Measurements from ENCODE around the gene C6orf52. TPM values are rescaled to one million over a fixed set of nuclear protein-coding genes. Genes with fewer than 3 reads are reported as not detected.

Gene C6orf52
- total and polyA plus RNA-seq, 2 of the 13 experiments (the other 11 are each of a cell fraction or from before 2014, with no cell fraction given): 0.50 to 0.53 TPM

DNA sequence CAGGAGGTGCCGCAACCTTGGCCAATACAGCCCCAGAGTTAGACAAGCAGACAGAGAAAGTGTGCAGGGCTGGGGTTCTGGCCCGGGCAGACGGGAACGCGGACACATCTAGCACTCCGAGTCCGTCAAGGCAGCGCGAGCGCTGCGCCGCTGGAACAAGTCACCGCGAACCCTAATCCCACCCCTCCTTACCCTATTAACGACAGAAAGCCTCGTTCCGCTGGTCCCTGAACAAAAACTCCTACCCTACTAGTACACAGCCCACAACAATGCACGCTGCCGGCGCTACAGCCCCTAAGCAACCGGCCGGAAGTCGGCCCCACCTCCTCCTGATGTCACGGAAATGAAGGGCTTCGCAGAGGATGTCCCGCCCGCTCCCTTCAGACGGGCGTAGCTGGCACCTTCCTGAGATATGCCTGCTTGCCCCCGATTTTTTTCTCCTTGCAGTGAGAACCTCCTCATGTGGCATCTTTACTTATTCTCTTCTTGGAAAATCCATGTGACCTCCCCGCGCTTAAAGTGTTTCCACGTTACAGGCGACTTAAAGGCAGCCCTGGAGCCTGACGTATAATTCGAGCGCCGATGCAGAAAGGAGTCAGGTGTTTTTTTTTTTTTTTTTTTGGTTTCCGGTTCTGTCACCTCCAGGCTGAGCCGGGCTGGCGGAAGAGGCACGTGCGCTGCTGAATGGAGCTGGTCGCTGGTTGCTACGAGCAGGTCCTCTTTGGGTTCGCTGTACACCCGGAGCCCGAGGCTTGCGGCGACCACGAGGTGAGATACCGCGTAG lies at the start of gene C6orf52, which contains the start of gene PAK1IP1 (continued):
- TF ChIP-seq, protein P1, sequence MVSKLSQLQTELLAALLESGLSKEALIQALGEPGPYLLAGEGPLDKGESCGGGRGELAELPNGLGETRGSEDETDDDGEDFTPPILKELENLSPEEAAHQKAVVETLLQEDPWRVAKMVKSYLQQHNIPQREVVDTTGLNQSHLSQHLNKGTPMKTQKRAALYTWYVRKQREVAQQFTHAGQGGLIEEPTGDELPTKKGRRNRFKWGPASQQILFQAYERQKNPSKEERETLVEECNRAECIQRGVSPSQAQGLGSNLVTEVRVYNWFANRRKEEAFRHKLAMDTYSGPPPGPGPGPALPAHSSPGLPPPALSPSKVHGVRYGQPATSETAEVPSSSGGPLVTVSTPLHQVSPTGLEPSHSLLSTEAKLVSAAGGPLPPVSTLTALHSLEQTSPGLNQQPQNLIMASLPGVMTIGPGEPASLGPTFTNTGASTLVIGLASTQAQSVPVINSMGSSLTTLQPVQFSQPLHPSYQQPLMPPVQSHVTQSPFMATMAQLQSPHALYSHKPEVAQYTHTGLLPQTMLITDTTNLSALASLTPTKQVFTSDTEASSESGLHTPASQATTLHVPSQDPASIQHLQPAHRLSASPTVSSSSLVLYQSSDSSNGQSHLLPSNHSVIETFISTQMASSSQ (IDR thresholded peaks at IDR 0.05; ENCODE audit: low read depth): no peak
- TF ChIP-seq, protein P1 (CRISPR knock-in tag; IDR thresholded peaks at IDR 0.05; ENCODE audit: borderline replicate concordance): peak; percentile 49; the same call in 1 of the 2 replicates
- TF ChIP-seq RCOR2 (CRISPR knock-in tag; IDR thresholded peaks at IDR 0.05): no peak
- TF ChIP-seq FOSL2 (CRISPR knock-in tag; IDR thresholded peaks at IDR 0.05): peak; percentile 48
- TF ChIP-seq ZNF124 (CRISPR knock-in tag; IDR thresholded peaks at IDR 0.05): no peak
- TF ChIP-seq, protein P2, sequence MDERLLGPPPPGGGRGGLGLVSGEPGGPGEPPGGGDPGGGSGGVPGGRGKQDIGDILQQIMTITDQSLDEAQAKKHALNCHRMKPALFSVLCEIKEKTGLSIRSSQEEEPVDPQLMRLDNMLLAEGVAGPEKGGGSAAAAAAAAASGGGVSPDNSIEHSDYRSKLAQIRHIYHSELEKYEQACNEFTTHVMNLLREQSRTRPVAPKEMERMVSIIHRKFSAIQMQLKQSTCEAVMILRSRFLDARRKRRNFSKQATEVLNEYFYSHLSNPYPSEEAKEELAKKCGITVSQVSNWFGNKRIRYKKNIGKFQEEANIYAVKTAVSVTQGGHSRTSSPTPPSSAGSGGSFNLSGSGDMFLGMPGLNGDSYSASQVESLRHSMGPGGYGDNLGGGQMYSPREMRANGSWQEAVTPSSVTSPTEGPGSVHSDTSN (CRISPR knock-in tag; IDR thresholded peaks at IDR 0.05): peak; percentile 74
- TF ChIP-seq DNMT1 (CRISPR knock-in tag; IDR thresholded peaks at IDR 0.05): no peak
- peak; percentile 32; the same call in 1 of the 2 replicates for TF ChIP-seq ZNF546 (CRISPR knock-in tag; conservative IDR thresholded peaks at IDR 0.05)
- TF ChIP-seq CEBPB (IDR thresholded peaks at IDR 0.05; ENCODE audit: borderline replicate concordance, low read depth, low read length): no peak
- TF ChIP-seq, protein P3, sequence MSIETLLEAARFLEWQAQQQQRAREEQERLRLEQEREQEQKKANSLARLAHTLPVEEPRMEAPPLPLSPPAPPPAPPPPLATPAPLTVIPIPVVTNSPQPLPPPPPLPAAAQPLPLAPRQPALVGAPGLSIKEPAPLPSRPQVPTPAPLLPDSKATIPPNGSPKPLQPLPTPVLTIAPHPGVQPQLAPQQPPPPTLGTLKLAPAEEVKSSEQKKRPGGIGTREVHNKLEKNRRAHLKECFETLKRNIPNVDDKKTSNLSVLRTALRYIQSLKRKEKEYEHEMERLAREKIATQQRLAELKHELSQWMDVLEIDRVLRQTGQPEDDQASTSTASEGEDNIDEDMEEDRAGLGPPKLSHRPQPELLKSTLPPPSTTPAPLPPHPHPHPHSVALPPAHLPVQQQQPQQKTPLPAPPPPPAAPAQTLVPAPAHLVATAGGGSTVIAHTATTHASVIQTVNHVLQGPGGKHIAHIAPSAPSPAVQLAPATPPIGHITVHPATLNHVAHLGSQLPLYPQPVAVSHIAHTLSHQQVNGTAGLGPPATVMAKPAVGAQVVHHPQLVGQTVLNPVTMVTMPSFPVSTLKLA (IDR thresholded peaks at IDR 0.05): peak; percentile 91
- TF ChIP-seq ZFAT (CRISPR knock-in tag; conservative IDR thresholded peaks at IDR 0.05): no peak
- 0 out of 2 replicates have a peak, but pooled peaks have one; percentile 56 for TF ChIP-seq ZNF431 (CRISPR knock-in tag; IDR thresholded peaks at IDR 0.05; ENCODE audit: borderline replicate concordance, low read depth)
- TF ChIP-seq RFX3 (CRISPR knock-in tag; IDR thresholded peaks at IDR 0.05): no peak
- peak; percentile 98 for TF ChIP-seq MYC (CRISPR knock-in tag; IDR thresholded peaks at IDR 0.05; ENCODE audit: borderline replicate concordance)
- TF ChIP-seq ZSCAN25 (CRISPR knock-in tag; IDR thresholded peaks at IDR 0.05): no peak
- TF ChIP-seq, protein P4, sequence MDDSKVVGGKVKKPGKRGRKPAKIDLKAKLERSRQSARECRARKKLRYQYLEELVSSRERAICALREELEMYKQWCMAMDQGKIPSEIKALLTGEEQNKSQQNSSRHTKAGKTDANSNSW (CRISPR knock-in tag; IDR thresholded peaks at IDR 0.05; ENCODE audit: borderline replicate concordance): no peak; the same call in 1 of the 2 replicates
- 0 out of 2 replicates have a peak, but pooled peaks have one; percentile 11 for TF ChIP-seq CBX5 (CRISPR knock-in tag; IDR thresholded peaks at IDR 0.05; ENCODE audit: borderline replicate concordance)
- TF ChIP-seq NFYC (CRISPR knock-in tag; IDR thresholded peaks at IDR 0.05): peak; percentile 16; the same call in 1 of the 2 replicates
- no peak for TF ChIP-seq NPAS2 (CRISPR knock-in tag; IDR thresholded peaks at IDR 0.05; ENCODE audit: borderline replicate concordance)
- TF ChIP-seq TCF12 (IDR thresholded peaks at IDR 0.05): no peak
- TF ChIP-seq TCF12 (CRISPR knock-in tag; IDR thresholded peaks at IDR 0.05): no peak
- TF ChIP-seq ZNF543 (CRISPR knock-in tag; IDR thresholded peaks at IDR 0.05): 0 out of 2 replicates have a peak, but pooled peaks have one; percentile 39
- TF ChIP-seq HHEX (CRISPR knock-in tag; IDR thresholded peaks at IDR 0.05): peak; percentile 32; the same call in 1 of the 2 replicates
- no peak for TF ChIP-seq ZNF251 (CRISPR knock-in tag; IDR thresholded peaks at IDR 0.05)
- no peak for TF ChIP-seq ZNF383 (CRISPR knock-in tag; IDR thresholded peaks at IDR 0.05; ENCODE audit: borderline replicate concordance)
